ENCODE data around the gene GPR160. TPM values are rescaled to one million over a fixed set of nuclear protein-coding genes. Genes with fewer than 3 reads are reported as not detected.
A peak's percentile ranks its signal among the peaks of the same experiment; 100 is the strongest.

Gene GPR160
- total RNA-seq, 2 experiments from 2014 or later, result 5.7 to 7.0 TPM

GRCh38 chr3:170038434-170039110, 777 bp downstream of the GPR160 start:
- H3K4me1 Mint-ChIP-seq (ENCODE audit: low read depth), result peaks cover 5% of the 10 kb centered on the region
- no peaks in the 10 kb centered on the region for H3K36me3 Mint-ChIP-seq
- DNase-seq, result peak; percentile 44
- POLR2A ChIA-PET, result interaction anchor here (0.9 kb wide), 1 partner anchor 15 kb away, joined by 3 read pairs; no protein-coding TSS in a partner anchor
- H3K4me3 Mint-ChIP-seq, result peak overlapping the region; percentile 82
- no peaks in the 10 kb centered on the region for H3K27me3 Mint-ChIP-seq
- H3K9me3 Mint-ChIP-seq, result peaks cover 2% of the 10 kb centered on the region
- no peak overlapping the region for H3K27ac Mint-ChIP-seq
- intact Hi-C loops (cut with micrococcal nuclease), result loop anchor here (1.0 to 5.0 kb wide), 4 partner anchors 17 to 276 kb away; partner anchors contain the start of gene SEC62
- CTCF ChIA-PET, result interaction anchor here (1.0 to 2.2 kb wide), 6 partner anchors 15 to 72 kb away, joined by 3 to 12 read pairs (median 5); partner anchors contain the start of gene SEC62

- ChIA-PET POLR2A (no interaction called here), CTCF (interaction anchor here (0.6 to 2.2 kb wide), 4 partner anchors 14 to 373 kb away, joined by 3 to 9 read pairs (median 3); partner anchors contain the start of gene SEC62)
- H3K9me3 Mint-ChIP-seq, result no peaks in the 10 kb centered on the region
- DNase-seq, result no peak
- H3K4me1 Mint-ChIP-seq (ENCODE audit: low read depth), result peaks cover 6% of the 10 kb centered on the region
- H3K36me3 Mint-ChIP-seq, result no peaks in the 10 kb centered on the region
- intact Hi-C loops (cut with micrococcal nuclease), result no loop called here
- H3K27ac Mint-ChIP-seq, result no peak overlapping the region
- no peak overlapping the region for H3K4me3 Mint-ChIP-seq
- no peaks in the 10 kb centered on the region for H3K27me3 Mint-ChIP-seq
These were observed 2.6 kb downstream of the GPR160 start for GRCh38 chr3:170040418-170040817.

GRCh38 chr3:170043506-170043905, 5.7 kb downstream of the GPR160 start:
- POLR2A ChIA-PET, result no interaction called here
- H3K27me3 Mint-ChIP-seq, result no peaks in the 10 kb centered on the region
- peaks cover 12% of the 10 kb centered on the region for H3K4me1 Mint-ChIP-seq (ENCODE audit: low read depth)
- H3K36me3 Mint-ChIP-seq, result no peaks in the 10 kb centered on the region
- no peak overlapping the region for H3K27ac Mint-ChIP-seq
- no peaks in the 10 kb centered on the region for H3K9me3 Mint-ChIP-seq
- no peak overlapping the region for H3K4me3 Mint-ChIP-seq
- DNase-seq, result no peak
- intact Hi-C loops (cut with micrococcal nuclease), result no loop called here
- CTCF ChIA-PET, result interaction anchor here (1.2 kb wide), 1 partner anchor 11 kb away, joined by 3 read pairs; no protein-coding TSS in a partner anchor

- CTCF ChIA-PET, result interaction anchor here (0.9 kb wide), 1 partner anchor 9 kb away, joined by 4 read pairs; no protein-coding TSS in a partner anchor
These were observed 6.5 kb downstream of the GPR160 start for GRCh38 chr3:170044271-170044670.

GRCh38 chr3:170044795-170045244, 7.0 kb downstream of the GPR160 start:
- no peak overlapping the region for H3K4me3 Mint-ChIP-seq
- ChIA-PET POLR2A (no interaction called here), CTCF (interaction anchor here (0.9 kb wide), 1 partner anchor 8 kb away, joined by 4 read pairs; no protein-coding TSS in a partner anchor)
- peaks cover 12% of the 10 kb centered on the region for H3K4me1 Mint-ChIP-seq (ENCODE audit: low read depth)
- H3K36me3 Mint-ChIP-seq, result no peaks in the 10 kb centered on the region
- no peaks in the 10 kb centered on the region for H3K27me3 Mint-ChIP-seq
- DNase-seq, result no peak
- intact Hi-C loops (cut with micrococcal nuclease), result no loop called here
- H3K27ac Mint-ChIP-seq, result peak overlapping the region; percentile 43
- no peaks in the 10 kb centered on the region for H3K9me3 Mint-ChIP-seq

More at GRCh38 chr3:170044271-170044670, 6.5 kb downstream of the GPR160 start:
- Mint-ChIP-seq H3K36me3 (no peaks in the 10 kb centered on the region), H3K27ac (no peak overlapping the region), H3K27me3 (no peaks in the 10 kb centered on the region), H3K4me1 (ENCODE audit: low read depth) (peaks cover 12% of the 10 kb centered on the region), H3K4me3 (no peak overlapping the region), H3K9me3 (no peaks in the 10 kb centered on the region)
- intact Hi-C loops (cut with micrococcal nuclease), result no loop called here
- POLR2A ChIA-PET, result no interaction called here
- no peak for DNase-seq

- no peaks in the 10 kb centered on the region for H3K9me3 Mint-ChIP-seq
- H3K27ac Mint-ChIP-seq, result no peak overlapping the region
- H3K4me1 Mint-ChIP-seq (ENCODE audit: low read depth), result peaks cover 12% of the 10 kb centered on the region
- CTCF ChIA-PET, result interaction anchor here (1.1 to 1.2 kb wide), 2 partner anchors 9 to 55 kb away, joined by 3 read pairs; no protein-coding TSS in a partner anchor
- intact Hi-C loops (cut with micrococcal nuclease), result no loop called here
- H3K4me3 Mint-ChIP-seq, result no peak overlapping the region
- no peaks in the 10 kb centered on the region for H3K36me3 Mint-ChIP-seq
- no peaks in the 10 kb centered on the region for H3K27me3 Mint-ChIP-seq
- POLR2A ChIA-PET, result no interaction called here
- no peak for DNase-seq
These were observed 8.7 kb downstream of the GPR160 start for GRCh38 chr3:170046269-170047132.

GRCh38 chr3:170047133-170047404, 9.3 kb downstream of the GPR160 start:
- Mint-ChIP-seq H3K27me3 (no peaks in the 10 kb centered on the region), H3K9me3 (no peaks in the 10 kb centered on the region), H3K4me1 (ENCODE audit: low read depth) (peaks cover 12% of the 10 kb centered on the region), H3K36me3 (no peaks in the 10 kb centered on the region), H3K4me3 (no peak overlapping the region), H3K27ac (no peak overlapping the region)
- ChIA-PET POLR2A (no interaction called here), CTCF (interaction anchor here (1.2 kb wide), 1 partner anchor 10 kb away, joined by 3 read pairs; no protein-coding TSS in a partner anchor)
- DNase-seq, result no peak
- intact Hi-C loops (cut with micrococcal nuclease), result no loop called here

GRCh38 chr3:170049146-170050000, 11.6 kb downstream of the GPR160 start:
- POLR2A ChIA-PET, result interaction anchor here (0.7 kb wide), 1 partner anchor 72 kb away, joined by 3 read pairs; no protein-coding TSS in a partner anchor
- Mint-ChIP-seq H3K36me3 (peaks cover 1% of the 10 kb centered on the region), H3K27me3 (no peaks in the 10 kb centered on the region), H3K4me3 (no peak overlapping the region), H3K4me1 (ENCODE audit: low read depth) (peaks cover 13% of the 10 kb centered on the region), H3K9me3 (no peaks in the 10 kb centered on the region), H3K27ac (no peak overlapping the region)
- intact Hi-C loops (cut with micrococcal nuclease), result no loop called here
- CTCF ChIA-PET, result no interaction called here
- DNase-seq, result no peak

- ChIA-PET POLR2A (no interaction called here), CTCF (no interaction called here)
- Mint-ChIP-seq H3K27me3 (no peaks in the 10 kb centered on the region), H3K9me3 (no peaks in the 10 kb centered on the region), H3K36me3 (peaks cover 1% of the 10 kb centered on the region), H3K4me3 (no peak overlapping the region), H3K4me1 (ENCODE audit: low read depth) (peaks cover 16% of the 10 kb centered on the region), H3K27ac (no peak overlapping the region)
- DNase-seq, result no peak
- intact Hi-C loops (cut with micrococcal nuclease), result no loop called here
These were observed 13.0 kb downstream of the GPR160 start for GRCh38 chr3:170050753-170051152.

- Mint-ChIP-seq H3K27ac (no peak overlapping the region), H3K4me1 (ENCODE audit: low read depth) (peaks cover 29% of the 10 kb centered on the region), H3K4me3 (no peak overlapping the region), H3K27me3 (no peaks in the 10 kb centered on the region), H3K9me3 (no peaks in the 10 kb centered on the region), H3K36me3 (peaks cover 1% of the 10 kb centered on the region)
- ChIA-PET CTCF (interaction anchor here (1.2 kb wide), 1 partner anchor 8 kb away, joined by 4 read pairs; no protein-coding TSS in a partner anchor), POLR2A (no interaction called here)
- intact Hi-C loops (cut with micrococcal nuclease), result no loop called here
- no peak for DNase-seq
These were observed 14.6 kb downstream of the GPR160 start for GRCh38 chr3:170052398-170052797.

- intact Hi-C loops (cut with micrococcal nuclease), result loop anchor here (1.0 to 2.0 kb wide), 2 partner anchors 191 to 305 kb away; no protein-coding TSS in a partner anchor
- Mint-ChIP-seq H3K27ac (no peak overlapping the region), H3K36me3 (peaks cover 1% of the 10 kb centered on the region), H3K9me3 (no peaks in the 10 kb centered on the region), H3K4me1 (ENCODE audit: low read depth) (peaks cover 41% of the 10 kb centered on the region), H3K27me3 (no peaks in the 10 kb centered on the region), H3K4me3 (no peak overlapping the region)
- DNase-seq, result no peak
- ChIA-PET POLR2A (interaction anchor here (0.6 to 1.0 kb wide), 2 partner anchors 15 to 87 kb away, joined by 3 read pairs; no protein-coding TSS in a partner anchor), CTCF (interaction anchor here (0.6 to 2.5 kb wide), 12 partner anchors 9 to 292 kb away, joined by 3 to 12 read pairs (median 4); partner anchors contain the start of genes GPR160 and SEC62)
These were observed 16.4 kb downstream of the GPR160 start for GRCh38 chr3:170054204-170054603.
